ENCODE measurements around the gene TMEM126A. TPM values are rescaled to one million over a fixed set of nuclear protein-coding genes. Genes with fewer than 3 reads are reported as not detected.

Gene TMEM126A
- total and polyA plus RNA-seq, 2 of the 13 experiments (the other 11 are each of a cell fraction or from before 2014, with no cell fraction given): 59.5 to 66.9 TPM

DNA sequence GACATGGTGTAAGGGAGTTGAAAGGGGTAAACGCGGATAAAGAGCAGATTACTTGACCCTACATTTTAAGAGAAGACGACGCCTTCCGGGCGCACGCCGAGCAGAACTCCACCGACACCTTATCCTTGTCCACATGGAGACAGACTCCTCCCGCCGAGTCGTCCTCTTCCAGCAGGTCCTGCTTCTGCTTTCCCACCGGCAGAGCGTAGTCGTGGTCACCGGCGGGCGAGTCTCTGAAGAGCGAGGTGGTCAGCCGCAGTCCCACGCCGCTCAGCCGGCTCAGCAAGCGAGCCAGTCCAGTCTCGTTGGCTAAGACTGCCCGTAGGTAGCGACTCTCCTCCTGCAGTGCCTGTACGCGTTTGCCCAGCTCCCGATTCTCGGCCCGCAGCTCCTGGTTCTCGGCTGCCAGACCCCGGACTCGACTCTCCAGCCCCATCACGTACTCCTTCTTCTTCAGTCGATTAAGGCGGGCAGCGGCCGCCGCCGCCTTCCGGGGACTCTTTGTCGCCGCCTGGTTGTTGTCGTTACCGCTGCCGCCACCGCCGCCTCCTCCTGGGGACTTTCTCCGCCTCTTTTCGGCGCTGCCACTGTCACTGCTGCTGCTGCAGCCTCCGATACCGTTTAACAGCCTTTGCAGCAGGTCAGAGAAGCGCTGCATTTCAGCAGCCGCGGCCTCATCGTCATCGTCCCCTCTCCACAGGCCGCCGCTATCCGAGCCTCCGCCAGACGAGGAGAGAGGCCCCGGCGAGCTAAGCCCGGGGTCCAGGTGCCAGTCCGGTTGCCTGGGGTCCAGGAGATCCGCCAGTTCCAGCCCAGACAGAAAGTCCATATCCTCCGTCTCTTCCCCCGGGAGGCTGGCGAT lies 16.2 kb downstream of the TMEM126A start (continued):
- TF ChIP-seq, protein P1, sequence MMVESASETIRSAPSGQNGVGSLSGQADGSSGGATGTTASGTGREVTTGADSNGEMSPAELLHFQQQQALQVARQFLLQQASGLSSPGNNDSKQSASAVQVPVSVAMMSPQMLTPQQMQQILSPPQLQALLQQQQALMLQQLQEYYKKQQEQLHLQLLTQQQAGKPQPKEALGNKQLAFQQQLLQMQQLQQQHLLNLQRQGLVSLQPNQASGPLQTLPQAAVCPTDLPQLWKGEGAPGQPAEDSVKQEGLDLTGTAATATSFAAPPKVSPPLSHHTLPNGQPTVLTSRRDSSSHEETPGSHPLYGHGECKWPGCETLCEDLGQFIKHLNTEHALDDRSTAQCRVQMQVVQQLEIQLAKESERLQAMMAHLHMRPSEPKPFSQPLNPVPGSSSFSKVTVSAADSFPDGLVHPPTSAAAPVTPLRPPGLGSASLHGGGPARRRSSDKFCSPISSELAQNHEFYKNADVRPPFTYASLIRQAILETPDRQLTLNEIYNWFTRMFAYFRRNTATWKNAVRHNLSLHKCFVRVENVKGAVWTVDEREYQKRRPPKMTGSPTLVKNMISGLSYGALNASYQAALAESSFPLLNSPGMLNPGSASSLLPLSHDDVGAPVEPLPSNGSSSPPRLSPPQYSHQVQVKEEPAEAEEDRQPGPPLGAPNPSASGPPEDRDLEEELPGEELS (CRISPR knock-in tag; IDR thresholded peaks at IDR 0.05): 0 out of 2 replicates have a peak, but pooled peaks have one; percentile 4
- peak; percentile 25; the same call in 1 of the 2 replicates for TF ChIP-seq HOXA7 (CRISPR knock-in tag; IDR thresholded peaks at IDR 0.05)
- TF ChIP-seq PAF1 (CRISPR knock-in tag; IDR thresholded peaks at IDR 0.05): no peak
- no peak for TF ChIP-seq PHB2 (IDR thresholded peaks at IDR 0.05; ENCODE audit: partially characterized antibody)
- TF ChIP-seq RAD21 (CRISPR knock-in tag; IDR thresholded peaks at IDR 0.05): peak; percentile 42; the same call in 1 of the 2 replicates
- TF ChIP-seq, protein P2, sequence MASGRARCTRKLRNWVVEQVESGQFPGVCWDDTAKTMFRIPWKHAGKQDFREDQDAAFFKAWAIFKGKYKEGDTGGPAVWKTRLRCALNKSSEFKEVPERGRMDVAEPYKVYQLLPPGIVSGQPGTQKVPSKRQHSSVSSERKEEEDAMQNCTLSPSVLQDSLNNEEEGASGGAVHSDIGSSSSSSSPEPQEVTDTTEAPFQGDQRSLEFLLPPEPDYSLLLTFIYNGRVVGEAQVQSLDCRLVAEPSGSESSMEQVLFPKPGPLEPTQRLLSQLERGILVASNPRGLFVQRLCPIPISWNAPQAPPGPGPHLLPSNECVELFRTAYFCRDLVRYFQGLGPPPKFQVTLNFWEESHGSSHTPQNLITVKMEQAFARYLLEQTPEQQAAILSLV (CRISPR knock-in tag; IDR thresholded peaks at IDR 0.05; ENCODE audit: borderline replicate concordance): peak; percentile 24; the same call in 1 of the 2 replicates
- TF ChIP-seq, protein P3, sequence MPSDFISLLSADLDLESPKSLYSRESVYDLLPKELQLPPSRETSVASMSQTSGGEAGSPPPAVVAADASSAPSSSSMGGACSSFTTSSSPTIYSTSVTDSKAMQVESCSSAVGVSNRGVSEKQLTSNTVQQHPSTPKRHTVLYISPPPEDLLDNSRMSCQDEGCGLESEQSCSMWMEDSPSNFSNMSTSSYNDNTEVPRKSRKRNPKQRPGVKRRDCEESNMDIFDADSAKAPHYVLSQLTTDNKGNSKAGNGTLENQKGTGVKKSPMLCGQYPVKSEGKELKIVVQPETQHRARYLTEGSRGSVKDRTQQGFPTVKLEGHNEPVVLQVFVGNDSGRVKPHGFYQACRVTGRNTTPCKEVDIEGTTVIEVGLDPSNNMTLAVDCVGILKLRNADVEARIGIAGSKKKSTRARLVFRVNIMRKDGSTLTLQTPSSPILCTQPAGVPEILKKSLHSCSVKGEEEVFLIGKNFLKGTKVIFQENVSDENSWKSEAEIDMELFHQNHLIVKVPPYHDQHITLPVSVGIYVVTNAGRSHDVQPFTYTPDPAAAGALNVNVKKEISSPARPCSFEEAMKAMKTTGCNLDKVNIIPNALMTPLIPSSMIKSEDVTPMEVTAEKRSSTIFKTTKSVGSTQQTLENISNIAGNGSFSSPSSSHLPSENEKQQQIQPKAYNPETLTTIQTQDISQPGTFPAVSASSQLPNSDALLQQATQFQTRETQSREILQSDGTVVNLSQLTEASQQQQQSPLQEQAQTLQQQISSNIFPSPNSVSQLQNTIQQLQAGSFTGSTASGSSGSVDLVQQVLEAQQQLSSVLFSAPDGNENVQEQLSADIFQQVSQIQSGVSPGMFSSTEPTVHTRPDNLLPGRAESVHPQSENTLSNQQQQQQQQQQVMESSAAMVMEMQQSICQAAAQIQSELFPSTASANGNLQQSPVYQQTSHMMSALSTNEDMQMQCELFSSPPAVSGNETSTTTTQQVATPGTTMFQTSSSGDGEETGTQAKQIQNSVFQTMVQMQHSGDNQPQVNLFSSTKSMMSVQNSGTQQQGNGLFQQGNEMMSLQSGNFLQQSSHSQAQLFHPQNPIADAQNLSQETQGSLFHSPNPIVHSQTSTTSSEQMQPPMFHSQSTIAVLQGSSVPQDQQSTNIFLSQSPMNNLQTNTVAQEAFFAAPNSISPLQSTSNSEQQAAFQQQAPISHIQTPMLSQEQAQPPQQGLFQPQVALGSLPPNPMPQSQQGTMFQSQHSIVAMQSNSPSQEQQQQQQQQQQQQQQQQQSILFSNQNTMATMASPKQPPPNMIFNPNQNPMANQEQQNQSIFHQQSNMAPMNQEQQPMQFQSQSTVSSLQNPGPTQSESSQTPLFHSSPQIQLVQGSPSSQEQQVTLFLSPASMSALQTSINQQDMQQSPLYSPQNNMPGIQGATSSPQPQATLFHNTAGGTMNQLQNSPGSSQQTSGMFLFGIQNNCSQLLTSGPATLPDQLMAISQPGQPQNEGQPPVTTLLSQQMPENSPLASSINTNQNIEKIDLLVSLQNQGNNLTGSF (CRISPR knock-in tag; IDR thresholded peaks at IDR 0.05): no peak
- TF ChIP-seq, protein P4, sequence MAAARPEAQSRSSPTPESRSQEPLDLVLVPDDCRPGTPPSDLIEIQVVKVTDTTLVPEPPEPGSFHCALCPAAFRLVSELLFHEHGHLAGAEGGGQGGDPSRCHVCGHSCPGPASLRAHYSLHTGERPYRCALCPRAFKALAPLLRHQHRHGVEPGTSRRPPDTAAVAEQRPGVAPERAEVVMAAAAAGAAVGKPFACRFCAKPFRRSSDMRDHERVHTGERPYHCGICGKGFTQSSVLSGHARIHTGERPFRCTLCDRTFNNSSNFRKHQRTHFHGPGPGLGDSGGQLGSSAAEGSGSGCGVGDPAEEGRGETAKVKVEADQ (CRISPR knock-in tag; IDR thresholded peaks at IDR 0.05; ENCODE audit: borderline replicate concordance): no peak
- TF ChIP-seq, protein P5, sequence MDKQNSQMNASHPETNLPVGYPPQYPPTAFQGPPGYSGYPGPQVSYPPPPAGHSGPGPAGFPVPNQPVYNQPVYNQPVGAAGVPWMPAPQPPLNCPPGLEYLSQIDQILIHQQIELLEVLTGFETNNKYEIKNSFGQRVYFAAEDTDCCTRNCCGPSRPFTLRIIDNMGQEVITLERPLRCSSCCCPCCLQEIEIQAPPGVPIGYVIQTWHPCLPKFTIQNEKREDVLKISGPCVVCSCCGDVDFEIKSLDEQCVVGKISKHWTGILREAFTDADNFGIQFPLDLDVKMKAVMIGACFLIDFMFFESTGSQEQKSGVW (CRISPR knock-in tag; IDR thresholded peaks at IDR 0.05; ENCODE audit: borderline replicate concordance): no peak
- TF ChIP-seq ZNF782 (CRISPR knock-in tag; IDR thresholded peaks at IDR 0.05; ENCODE audit: borderline replicate concordance): peak; percentile 33; the same call in 1 of the 2 replicates
- 0 out of 2 replicates have a peak, but pooled peaks have one; percentile 13 for TF ChIP-seq KDM5A (IDR thresholded peaks at IDR 0.05; ENCODE audit: borderline replicate concordance, low read length)
- no peak for TF ChIP-seq SAFB2 (CRISPR knock-in tag; IDR thresholded peaks at IDR 0.05; ENCODE audit: borderline replicate concordance, low read depth)

Data from HepG2 (cell line).